A549 (cell line): ENCODE measurements around the gene NDUFA8.
A peak's percentile ranks its signal among the peaks of the same experiment; 100 is the strongest.

Experiments
- CBX2 ChIP-seq: fragments of 200-600 bp; sonication (generic); IDR thresholded peaks from 2 replicates; pipeline ENCODE4 v1.6.1; 2016; ENCODE audit warnings: low read depth, mild to moderate bottlenecking, borderline replicate concordance
- CEBPB ChIP-seq, 2 experiments: fragments of >200 bp in 1 of 2; sonication (Bioruptor Twin) in 1 of 2; formaldehyde crosslinking in 1 of 2; IDR thresholded peaks; 2 replicates each; pipeline ENCODE4 v1.6.1; 2012 to 2016
- CHD4 ChIP-seq: fragments of 200-600 bp; sonication (generic); IDR thresholded peaks from 2 replicates; pipeline ENCODE4 v1.6.1; 2016; ENCODE audit warnings: antibody characterized with exemption, mild to moderate bottlenecking, borderline replicate concordance
- FOSL2 ChIP-seq, 2 experiments: fragments of 450-650 bp in 1 of 2; fragments of >200 bp in 1 of 2; sonication (Bioruptor Twin) in 1 of 2; formaldehyde crosslinking; IDR thresholded peaks; 2 replicates each; pipeline versions ENCODE4 v1.5.0 to v1.6.1; 2016 to 2020; ENCODE audit warnings: mild to moderate bottlenecking in 1 of 2, moderate library complexity in 1 of 2
- GATA3 ChIP-seq: IDR thresholded peaks from 2 replicates; pipeline ENCODE4 v1.6.1; 2012; ENCODE audit warnings: borderline replicate concordance
- JUN ChIP-seq, 2 experiments: fragments of >200 bp; sonication (Bioruptor Twin); formaldehyde crosslinking; IDR thresholded peaks; 2 replicates in 1 of 2; 3 replicates in 1 of 2; pipeline ENCODE4 v1.6.1; 2016 to 2017
- MYC ChIP-seq: IDR thresholded peaks from 2 replicates; pipeline ENCODE4 v1.6.1; 2012; ENCODE audit warnings: mild to moderate bottlenecking, inconsistent platforms, low read length, improper control_type of control experiment, borderline replicate concordance
- RAD21 ChIP-seq, 2 experiments: fragments of >200 bp in 1 of 2; sonication (Bioruptor Twin) in 1 of 2; formaldehyde crosslinking in 1 of 2; IDR thresholded peaks in 1 of 2; conservative IDR thresholded peaks in 1 of 2; 2 replicates in 1 of 2; 3 replicates in 1 of 2; pipeline ENCODE4 v1.6.1; 2012 to 2018; ENCODE audit warnings: inconsistent platforms in 1 of 2
- RCOR1 ChIP-seq: fragments of 150-350 bp; IDR thresholded peaks from 2 replicates; pipeline ENCODE4 v1.6.1; 2014; ENCODE audit warnings: antibody characterized with exemption, low read length, low read depth
- RFX5 ChIP-seq: fragments of 450-650 bp; IDR thresholded peaks from 2 replicates; pipeline ENCODE4 v1.7.1; 2014; ENCODE audit warnings: antibody characterized with exemption, mild to moderate bottlenecking, moderate library complexity
- TFCP2L1 ChIP-seq: fragments of 250-450 bp; sonication (Bioruptor Pico); IDR thresholded peaks from 2 replicates; pipeline ENCODE4 v1.5.0; 2021; ENCODE audit warnings: mild to moderate bottlenecking
- TF ChIP-seq, protein P1 (sequence below): IDR thresholded peaks from 2 replicates; pipeline ENCODE4 v1.6.1; 2012
- TF ChIP-seq, protein P2 (sequence below): fragments of >200 bp; sonication (Bioruptor Twin); formaldehyde crosslinking; IDR thresholded peaks from 3 replicates; pipeline ENCODE4 v1.5.1; 2016
- TF ChIP-seq, protein P3 (sequence below): IDR thresholded peaks from 2 replicates; pipeline ENCODE4 v1.6.1; 2012; ENCODE audit warnings: low read depth, borderline replicate concordance

DNA sequence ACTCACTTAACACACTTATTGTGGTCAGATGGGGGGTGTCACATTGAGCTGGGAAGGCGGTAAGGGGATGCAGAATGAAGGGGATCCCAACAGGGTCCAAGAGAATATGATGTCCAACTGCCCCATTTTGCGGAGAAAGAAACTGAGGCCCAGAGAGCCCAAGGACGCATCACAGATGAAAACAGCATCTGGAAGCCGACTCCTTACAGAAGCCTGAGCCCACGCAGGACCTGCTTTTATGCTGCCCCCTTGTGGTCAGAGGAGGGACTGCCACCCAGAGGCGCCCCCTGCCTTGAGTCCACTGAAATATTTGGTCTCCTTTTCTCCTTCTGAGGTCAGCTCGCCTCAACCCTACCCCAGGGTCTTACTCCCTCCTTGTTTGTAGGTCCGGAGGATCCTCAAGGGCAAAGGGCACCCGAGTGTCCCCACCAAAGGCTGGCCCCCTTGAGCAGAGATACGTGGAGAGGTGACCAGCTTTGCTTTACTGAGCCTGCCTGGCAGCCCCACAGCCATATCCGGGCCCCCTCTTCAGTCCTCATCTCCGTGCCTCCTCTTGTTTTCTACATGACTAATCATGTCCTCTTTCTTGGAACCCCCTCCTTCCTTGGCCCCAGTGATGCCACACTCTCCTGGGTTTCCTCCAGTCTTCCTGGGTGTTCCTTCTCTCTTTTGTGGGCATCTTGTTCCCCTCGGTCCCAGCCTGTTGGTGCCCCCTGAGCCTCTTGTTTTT lies 36.5 kb downstream of the NDUFA8 start:
- TF ChIP-seq, protein P1, sequence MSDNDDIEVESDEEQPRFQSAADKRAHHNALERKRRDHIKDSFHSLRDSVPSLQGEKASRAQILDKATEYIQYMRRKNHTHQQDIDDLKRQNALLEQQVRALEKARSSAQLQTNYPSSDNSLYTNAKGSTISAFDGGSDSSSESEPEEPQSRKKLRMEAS, result no peak
- TF ChIP-seq, protein P2, sequence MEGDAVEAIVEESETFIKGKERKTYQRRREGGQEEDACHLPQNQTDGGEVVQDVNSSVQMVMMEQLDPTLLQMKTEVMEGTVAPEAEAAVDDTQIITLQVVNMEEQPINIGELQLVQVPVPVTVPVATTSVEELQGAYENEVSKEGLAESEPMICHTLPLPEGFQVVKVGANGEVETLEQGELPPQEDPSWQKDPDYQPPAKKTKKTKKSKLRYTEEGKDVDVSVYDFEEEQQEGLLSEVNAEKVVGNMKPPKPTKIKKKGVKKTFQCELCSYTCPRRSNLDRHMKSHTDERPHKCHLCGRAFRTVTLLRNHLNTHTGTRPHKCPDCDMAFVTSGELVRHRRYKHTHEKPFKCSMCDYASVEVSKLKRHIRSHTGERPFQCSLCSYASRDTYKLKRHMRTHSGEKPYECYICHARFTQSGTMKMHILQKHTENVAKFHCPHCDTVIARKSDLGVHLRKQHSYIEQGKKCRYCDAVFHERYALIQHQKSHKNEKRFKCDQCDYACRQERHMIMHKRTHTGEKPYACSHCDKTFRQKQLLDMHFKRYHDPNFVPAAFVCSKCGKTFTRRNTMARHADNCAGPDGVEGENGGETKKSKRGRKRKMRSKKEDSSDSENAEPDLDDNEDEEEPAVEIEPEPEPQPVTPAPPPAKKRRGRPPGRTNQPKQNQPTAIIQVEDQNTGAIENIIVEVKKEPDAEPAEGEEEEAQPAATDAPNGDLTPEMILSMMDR, result peak; percentile 97
- TF ChIP-seq JUN (IDR thresholded peaks at IDR 0.05), result no peak
- no peak for TF ChIP-seq RFX5
- TF ChIP-seq GATA3, result no peak
- peak; percentile 67 to 75 for TF ChIP-seq RAD21 (conservative IDR thresholded peaks at IDR 0.05 in 1 of 2, IDR thresholded peaks at IDR 0.05 in 1 of 2)
- no peak for TF ChIP-seq CEBPB (IDR thresholded peaks at IDR 0.05)
- no peak for TF ChIP-seq CBX2
- TF ChIP-seq TFCP2L1 (CRISPR knock-in tag), result no peak
- TF ChIP-seq, protein P3, sequence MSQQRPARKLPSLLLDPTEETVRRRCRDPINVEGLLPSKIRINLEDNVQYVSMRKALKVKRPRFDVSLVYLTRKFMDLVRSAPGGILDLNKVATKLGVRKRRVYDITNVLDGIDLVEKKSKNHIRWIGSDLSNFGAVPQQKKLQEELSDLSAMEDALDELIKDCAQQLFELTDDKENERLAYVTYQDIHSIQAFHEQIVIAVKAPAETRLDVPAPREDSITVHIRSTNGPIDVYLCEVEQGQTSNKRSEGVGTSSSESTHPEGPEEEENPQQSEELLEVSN, result no peak
- TF ChIP-seq CHD4, result no peak
- TF ChIP-seq MYC, result no peak
- no peak for TF ChIP-seq FOSL2 (IDR thresholded peaks at IDR 0.05)
- TF ChIP-seq FOSL2 (CRISPR knock-in tag; IDR thresholded peaks at IDR 0.05), result no peak
- no peak for TF ChIP-seq RCOR1
